Osteoblast (primary cell): ENCODE measurements around the gene NIM1K. TPM values are rescaled to one million over a fixed set of nuclear protein-coding genes. Genes with fewer than 3 reads are reported as not detected.
"Not testable (repeated sequence)": the region's sequence is repeated elsewhere in the genome, so short reads cannot be mapped to it uniquely, and the experiment has no call there.

Experiments used
- DNase-seq: peaks from one replicate; pipeline ENCODE4 v3.0.0; 2011; ENCODE audit warnings: low spot score, mixed read lengths; ENCODE audit not compliant: insufficient read length; ENCODE audit errors: missing footprints
- H2AFZ ChIP-seq: 2 replicates; pipeline ENCODE4 v1.6.0; 2011; ENCODE audit warnings: mild to moderate bottlenecking, low read length
- H3K27ac ChIP-seq: 2 replicates; pipeline ENCODE4 v1.5.1; 2011; ENCODE audit warnings: mild to moderate bottlenecking, low read depth, low read length, moderate library complexity
- H3K27me3 ChIP-seq: 2 replicates; pipeline ENCODE4 v1.6.0; 2012; ENCODE audit warnings: mild to moderate bottlenecking, control low read depth, inconsistent platforms, low read length, moderate library complexity; ENCODE audit not compliant: insufficient read depth
- H3K36me3 ChIP-seq: 2 replicates; pipeline ENCODE4 v1.5.1; 2011; ENCODE audit warnings: mild to moderate bottlenecking, low read length, control low read depth, moderate library complexity; ENCODE audit not compliant: insufficient read depth
- H3K4me1 ChIP-seq: 2 replicates; pipeline ENCODE4 v1.5.1; 2011; ENCODE audit warnings: mild to moderate bottlenecking, low read length, control low read depth, moderate library complexity; ENCODE audit not compliant: insufficient read depth
- H3K4me2 ChIP-seq: 2 replicates; pipeline ENCODE4 v1.6.0; 2011; ENCODE audit warnings: mild to moderate bottlenecking, low read length; ENCODE audit not compliant: insufficient read depth
- H3K4me3 ChIP-seq: fragments of 200-600 bp; sonication (generic); 3 replicates; pipeline ENCODE4 v1.5.1; 2012; ENCODE audit warnings: mild to moderate bottlenecking, low read length, inconsistent platforms; ENCODE audit not compliant: insufficient read depth
- H3K79me2 ChIP-seq: 2 replicates; pipeline ENCODE4 v1.6.0; 2012; ENCODE audit warnings: mild to moderate bottlenecking, low read length, control low read depth, inconsistent platforms; ENCODE audit not compliant: insufficient read depth
- H3K9me3 ChIP-seq: 2 replicates; pipeline ENCODE4 v1.5.1; 2011; ENCODE audit warnings: low read depth, low read length, control low read depth
- H4K20me1 ChIP-seq: 2 replicates; pipeline ENCODE4 v1.6.0; 2012; ENCODE audit warnings: mild to moderate bottlenecking, low read length, control low read depth; ENCODE audit not compliant: insufficient read depth
- CTCF ChIP-seq: IDR thresholded peaks from 2 replicates; pipeline ENCODE4 v1.5.1; 2011; ENCODE audit warnings: mild to moderate bottlenecking, low read depth, low read length, moderate library complexity; ENCODE audit errors: extremely low read depth
- total RNA-seq: library from RNA; depleted of rRNA; stranded (reverse); fragments of >200 nt; gene quantifications from 2 replicates; pipeline ENCODE4 v1.2.3, GENCODE V29; 2012

The NIM1K gene
- total RNA-seq, 1 donor: 1.1 TPM

GRCh38 chr5:43161244-43161643, 30.8 kb upstream of the NIM1K start:
- no peaks in the 10 kb centered on the region for H3K27me3 ChIP-seq
- H4K20me1 ChIP-seq: peaks cover 7% of the 10 kb centered on the region
- peaks cover 3% of the 10 kb centered on the region for H3K4me1 ChIP-seq
- H3K36me3 ChIP-seq: peaks cover 31% of the 10 kb centered on the region
- no peak overlapping the region for H3K4me2 ChIP-seq
- no peak overlapping the region for H2AFZ ChIP-seq
- no peaks in the 10 kb centered on the region for H3K9me3 ChIP-seq
- TF ChIP-seq CTCF: no peak
- no peak for DNase-seq
- H3K27ac ChIP-seq: no peak overlapping the region
- no peak overlapping the region for H3K4me3 ChIP-seq
- H3K79me2 ChIP-seq: peaks cover 31% of the 10 kb centered on the region

- not testable (repeated sequence) for H2AFZ ChIP-seq, H4K20me1 ChIP-seq, DNase-seq, H3K4me1 ChIP-seq, H3K27ac ChIP-seq, H3K9me3 ChIP-seq, H3K4me3 ChIP-seq, H3K4me2 ChIP-seq, H3K27me3 ChIP-seq
- Histone ChIP-seq H3K36me3 (peaks cover 25% of the 10 kb centered on the region), H3K79me2 (peaks cover 16% of the 10 kb centered on the region)
Observed at GRCh38 chr5:43164801-43165200, 27.2 kb upstream of the NIM1K start.

- no peak overlapping the region for H3K27ac ChIP-seq
Observed at GRCh38 chr5:43165323-43165722, 26.7 kb upstream of the NIM1K start.

GRCh38 chr5:43168175-43168574, 23.9 kb upstream of the NIM1K start:
- H3K4me3 ChIP-seq: no peak overlapping the region
- no peak overlapping the region for H3K27ac ChIP-seq
- H2AFZ ChIP-seq: no peak overlapping the region
- peaks cover 14% of the 10 kb centered on the region for H3K36me3 ChIP-seq
- no peaks in the 10 kb centered on the region for H4K20me1 ChIP-seq
- no peaks in the 10 kb centered on the region for H3K4me1 ChIP-seq
- no peak for DNase-seq
- no peak for TF ChIP-seq CTCF
- peaks cover 17% of the 10 kb centered on the region for H3K79me2 ChIP-seq
- H3K9me3 ChIP-seq: no peaks in the 10 kb centered on the region
- H3K27me3 ChIP-seq: no peaks in the 10 kb centered on the region
- H3K4me2 ChIP-seq: no peak overlapping the region

More at GRCh38 chr5:43165323-43165722, 26.7 kb upstream of the NIM1K start:
- no peaks in the 10 kb centered on the region for H3K4me1 ChIP-seq
- no peaks in the 10 kb centered on the region for H4K20me1 ChIP-seq
- no peaks in the 10 kb centered on the region for H3K9me3 ChIP-seq
- TF ChIP-seq CTCF: no peak
- H3K36me3 ChIP-seq: peaks cover 25% of the 10 kb centered on the region
- DNase-seq: no peak
- peaks cover 14% of the 10 kb centered on the region for H3K79me2 ChIP-seq
- no peaks in the 10 kb centered on the region for H3K27me3 ChIP-seq
- H3K4me2 ChIP-seq: no peak overlapping the region
- H2AFZ ChIP-seq: no peak overlapping the region
- H3K4me3 ChIP-seq: no peak overlapping the region
